BE2C (cell line): ENCODE data around the gene LMO7.

Experiments used
- DNase-seq: peaks from one replicate; pipeline ENCODE4 v3.0.0-alpha.2; 2020
- H3K27me3 ChIP-seq: fragments of 250-450 bp; sonication (Bioruptor Pico); 2 replicates; pipeline ENCODE4 v1.5.1; 2020; ENCODE audit warnings: mild to moderate bottlenecking
- H3K36me3 ChIP-seq: fragments of 250-450 bp; sonication (Bioruptor Pico); 2 replicates; pipeline ENCODE4 v1.5.1; 2020; ENCODE audit warnings: mild to moderate bottlenecking
- H3K4me1 ChIP-seq: fragments of 250-450 bp; sonication (Bioruptor Pico); 2 replicates; pipeline ENCODE4 v1.5.1; 2020
- H3K4me3 ChIP-seq: 2 replicates; pipeline ENCODE4 v1.5.1; 2011; ENCODE audit warnings: low read depth, low read length
- H3K9me3 ChIP-seq: fragments of 250-450 bp; sonication (Bioruptor Pico); 2 replicates; pipeline ENCODE4 v1.5.1; 2020
- TF ChIP-seq, protein P1 (sequence below): IDR thresholded peaks from 2 replicates; pipeline ENCODE4 v1.5.1; 2012; ENCODE audit warnings: mild to moderate bottlenecking, low read depth, low read length

Gene LMO7

DNA sequence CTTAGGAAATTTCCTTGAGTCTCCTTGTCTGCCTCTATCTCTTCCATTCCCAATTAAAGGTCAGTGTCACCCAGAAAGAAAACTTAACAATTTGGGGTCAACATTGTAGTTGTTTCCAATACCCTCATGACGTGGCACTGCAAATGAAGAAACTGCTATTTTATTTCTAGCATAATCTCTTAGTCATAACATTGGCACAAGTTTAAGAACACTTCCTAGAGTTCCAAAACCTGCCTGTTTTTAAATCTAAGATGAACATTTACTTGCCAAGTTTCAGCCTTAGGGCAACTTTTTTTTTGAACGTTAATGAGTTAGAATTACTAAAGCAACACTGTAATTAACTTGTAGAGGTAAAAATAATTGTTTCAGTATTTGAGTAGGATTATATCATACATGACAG, 108.0 kb downstream of the LMO7 start:
- H3K4me3 ChIP-seq = no peak overlapping the region
- H3K36me3 ChIP-seq = no peaks in the 10 kb centered on the region
- H3K4me1 ChIP-seq = no peaks in the 10 kb centered on the region
- no peaks in the 10 kb centered on the region for H3K9me3 ChIP-seq
- TF ChIP-seq, protein P1, sequence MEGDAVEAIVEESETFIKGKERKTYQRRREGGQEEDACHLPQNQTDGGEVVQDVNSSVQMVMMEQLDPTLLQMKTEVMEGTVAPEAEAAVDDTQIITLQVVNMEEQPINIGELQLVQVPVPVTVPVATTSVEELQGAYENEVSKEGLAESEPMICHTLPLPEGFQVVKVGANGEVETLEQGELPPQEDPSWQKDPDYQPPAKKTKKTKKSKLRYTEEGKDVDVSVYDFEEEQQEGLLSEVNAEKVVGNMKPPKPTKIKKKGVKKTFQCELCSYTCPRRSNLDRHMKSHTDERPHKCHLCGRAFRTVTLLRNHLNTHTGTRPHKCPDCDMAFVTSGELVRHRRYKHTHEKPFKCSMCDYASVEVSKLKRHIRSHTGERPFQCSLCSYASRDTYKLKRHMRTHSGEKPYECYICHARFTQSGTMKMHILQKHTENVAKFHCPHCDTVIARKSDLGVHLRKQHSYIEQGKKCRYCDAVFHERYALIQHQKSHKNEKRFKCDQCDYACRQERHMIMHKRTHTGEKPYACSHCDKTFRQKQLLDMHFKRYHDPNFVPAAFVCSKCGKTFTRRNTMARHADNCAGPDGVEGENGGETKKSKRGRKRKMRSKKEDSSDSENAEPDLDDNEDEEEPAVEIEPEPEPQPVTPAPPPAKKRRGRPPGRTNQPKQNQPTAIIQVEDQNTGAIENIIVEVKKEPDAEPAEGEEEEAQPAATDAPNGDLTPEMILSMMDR = no peak
- no peaks in the 10 kb centered on the region for H3K27me3 ChIP-seq
- DNase-seq = no peak

- no peaks in the 10 kb centered on the region for H3K27me3 ChIP-seq
- TF ChIP-seq, protein P1 = no peak
Observed at GRCh38 chr13:75745387-75745786, 109.3 kb downstream of the LMO7 start.

DNA sequence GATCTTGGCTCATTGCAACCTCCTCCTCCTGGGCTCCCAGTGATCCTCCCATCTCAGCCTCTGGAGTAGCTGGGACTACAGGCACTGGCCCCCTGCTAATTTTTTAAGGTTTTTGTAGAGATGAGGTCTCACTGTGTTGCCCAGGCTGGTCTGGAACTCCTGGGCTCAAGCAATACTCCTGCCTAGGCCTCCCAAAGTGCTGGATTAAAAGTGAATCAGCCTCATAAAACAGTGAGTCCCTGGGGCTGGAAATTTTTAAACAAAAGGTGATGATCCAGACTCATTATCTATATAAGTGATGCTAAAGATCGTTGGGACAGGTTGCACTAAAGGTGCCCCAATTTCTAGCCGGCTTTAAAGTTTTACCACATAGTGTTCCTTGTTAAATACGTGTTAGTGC, 112.7 kb downstream of the LMO7 start:
- TF ChIP-seq, protein P1 = no peak
- Histone ChIP-seq H3K4me3 (no peak overlapping the region), H3K9me3 (no peaks in the 10 kb centered on the region), H3K4me1 (no peaks in the 10 kb centered on the region), H3K36me3 (no peaks in the 10 kb centered on the region), H3K27me3 (no peaks in the 10 kb centered on the region)
- DNase-seq = no peak

More at GRCh38 chr13:75745387-75745786, 109.3 kb downstream of the LMO7 start:
- no peaks in the 10 kb centered on the region for H3K36me3 ChIP-seq
- H3K4me3 ChIP-seq = no peak overlapping the region
- no peaks in the 10 kb centered on the region for H3K9me3 ChIP-seq
- DNase-seq = no peak
- H3K4me1 ChIP-seq = no peaks in the 10 kb centered on the region

GRCh38 chr13:75749407-75749806, 113.3 kb downstream of the LMO7 start:
- Histone ChIP-seq H3K4me3 (no peak overlapping the region), H3K4me1 (no peaks in the 10 kb centered on the region), H3K27me3 (no peaks in the 10 kb centered on the region), H3K36me3 (no peaks in the 10 kb centered on the region), H3K9me3 (no peaks in the 10 kb centered on the region)
- peak; percentile 7 for DNase-seq
- TF ChIP-seq, protein P1 = no peak

DNA sequence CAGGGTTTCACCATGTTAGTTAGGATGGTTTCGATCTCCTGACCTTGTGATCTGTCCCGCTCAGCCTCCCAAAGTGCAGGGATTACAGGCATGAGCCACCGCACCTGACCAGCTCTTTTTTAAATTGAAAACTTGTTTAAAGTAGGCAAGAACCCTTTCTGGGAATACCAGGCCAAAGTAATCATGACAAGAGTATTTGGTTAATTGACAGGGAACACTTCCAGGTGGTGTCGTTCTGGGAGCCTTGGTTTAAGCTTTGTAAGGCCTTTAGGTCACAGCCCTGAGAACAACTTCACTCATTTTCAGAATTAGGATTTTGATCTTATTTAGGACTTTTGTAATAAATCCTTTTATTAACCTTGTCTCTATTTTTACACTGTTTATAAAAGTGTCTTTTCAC, 115.2 kb downstream of the LMO7 start:
- Histone ChIP-seq H3K27me3 (no peaks in the 10 kb centered on the region), H3K36me3 (no peaks in the 10 kb centered on the region), H3K4me1 (no peaks in the 10 kb centered on the region), H3K4me3 (no peak overlapping the region), H3K9me3 (no peaks in the 10 kb centered on the region)
- no peak for DNase-seq
- TF ChIP-seq, protein P1 = no peak

DNA sequence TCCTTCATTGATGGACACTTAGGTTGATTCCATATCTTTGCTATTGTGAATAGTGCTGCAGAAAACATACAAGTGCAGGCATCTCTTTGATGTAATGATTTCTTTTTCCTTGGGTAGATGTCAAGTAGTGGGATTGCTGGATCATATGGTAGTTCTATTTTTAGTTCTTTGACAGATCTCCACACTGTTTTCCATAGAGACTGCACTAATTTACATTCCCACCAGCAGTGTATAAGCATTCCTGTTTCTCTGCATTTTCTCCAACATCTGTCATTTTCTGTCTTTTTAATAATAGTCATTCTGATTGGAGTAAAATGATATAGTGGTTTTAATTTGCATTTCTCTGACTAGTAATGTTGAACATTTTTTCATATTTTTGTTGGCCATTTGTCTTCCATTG, 116.7 kb downstream of the LMO7 start:
- H3K27me3 ChIP-seq = no peaks in the 10 kb centered on the region
- H3K4me3 ChIP-seq = no peak overlapping the region
- TF ChIP-seq, protein P1 = no peak
- H3K9me3 ChIP-seq = no peaks in the 10 kb centered on the region
- no peaks in the 10 kb centered on the region; the same call in 1 of the 2 replicates for H3K4me1 ChIP-seq
- DNase-seq = no peak
- no peaks in the 10 kb centered on the region for H3K36me3 ChIP-seq
